Activated CD8-positive, alpha-beta memory T cell treated with anti-CD3 and anti-CD28 coated beads, Interleukin-2, amount 50 U/mL, for 4 hours (primary cell): ENCODE data around the gene PNCK.

Experiments used
- DNase-seq: peaks from one replicate; pipeline ENCODE4 v3.0.0-alpha.2; 2020

The PNCK gene

DNA sequence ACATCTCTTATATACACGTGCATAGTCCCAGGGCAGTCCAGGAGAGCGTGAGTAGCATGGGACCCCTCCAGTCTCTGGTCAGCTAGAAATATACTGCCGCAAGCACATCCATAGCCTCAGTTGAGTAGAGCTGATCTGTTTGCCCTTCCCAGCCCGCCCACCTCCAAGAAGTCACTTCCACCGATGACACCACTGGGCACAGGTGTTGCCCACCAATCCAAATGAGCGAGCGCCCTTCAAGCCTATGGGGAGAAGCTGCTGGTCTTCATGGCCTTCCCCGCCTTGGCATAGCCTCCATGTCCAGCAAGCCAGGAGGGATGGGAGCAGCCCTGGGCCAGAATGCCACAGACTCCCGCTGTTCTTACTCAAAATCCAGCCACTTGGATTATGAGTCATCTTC is 16.5 kb downstream of the PNCK start:
- DNase-seq = no peak

DNA sequence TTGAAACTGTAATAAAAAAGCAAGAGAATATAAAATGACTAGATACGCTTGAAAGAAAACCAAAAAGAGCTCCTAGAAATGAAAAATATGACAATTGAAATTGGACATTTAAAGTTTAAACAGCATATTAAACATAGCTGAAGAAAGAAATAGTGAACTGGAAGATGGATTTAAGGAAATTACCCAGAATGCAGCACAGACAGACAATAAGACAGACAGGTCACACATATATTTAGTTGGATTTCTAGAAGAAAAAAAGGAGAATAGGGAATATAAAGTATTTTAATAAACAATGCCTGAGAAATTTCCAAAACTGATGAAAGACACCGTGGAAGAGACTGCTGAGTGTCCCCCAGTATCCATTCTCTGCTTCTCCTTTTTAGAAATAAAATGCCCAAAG is 20.1 kb downstream of the PNCK start:
- no peak for DNase-seq

DNA sequence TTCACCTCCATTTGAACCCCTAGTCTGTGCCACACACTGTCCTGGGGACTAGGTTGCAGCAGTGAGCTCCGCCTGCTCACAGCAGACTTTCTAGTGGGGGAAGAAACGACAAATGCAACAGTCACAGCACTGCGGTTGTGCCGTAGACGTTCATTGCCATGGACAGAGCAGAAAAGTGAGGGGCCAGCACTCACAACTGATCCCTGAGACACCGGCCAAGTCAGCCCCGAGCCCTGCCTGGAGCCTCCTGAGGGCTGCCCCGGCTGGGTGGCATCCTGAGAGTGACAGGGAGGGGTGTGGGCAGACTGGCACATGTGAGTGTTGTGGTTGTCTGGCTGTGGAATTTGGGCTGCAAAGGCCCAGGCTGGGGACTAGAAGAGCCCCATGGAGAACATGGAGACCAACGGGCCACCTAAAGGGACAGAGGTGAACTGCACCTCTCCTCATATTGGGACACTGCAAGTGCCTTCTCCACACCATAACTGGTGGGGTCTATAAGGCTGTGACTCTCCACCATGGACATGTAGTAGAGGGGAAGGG is 22.0 kb downstream of the PNCK start:
- DNase-seq = peak; percentile 13

DNA sequence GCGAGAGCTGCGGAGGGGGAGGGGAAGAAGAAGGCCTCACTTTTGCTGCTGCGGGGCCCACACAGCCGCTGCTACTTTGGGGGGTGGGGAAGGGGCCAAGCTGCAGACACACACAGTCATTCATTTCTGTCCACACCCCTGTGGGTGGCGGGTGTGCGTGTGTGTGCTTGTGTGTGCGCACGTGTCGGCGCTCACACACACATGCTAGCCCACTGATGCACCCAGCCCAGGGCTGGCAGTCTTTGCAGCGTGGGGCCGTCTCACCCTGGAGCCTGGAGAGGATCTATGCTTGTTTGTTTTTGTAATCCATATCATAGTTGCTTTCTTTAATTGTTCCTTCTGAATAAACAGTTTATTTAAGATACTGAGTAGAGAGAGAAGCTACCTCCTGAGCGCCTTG is 22.7 kb downstream of the PNCK start:
- DNase-seq = no peak

DNA sequence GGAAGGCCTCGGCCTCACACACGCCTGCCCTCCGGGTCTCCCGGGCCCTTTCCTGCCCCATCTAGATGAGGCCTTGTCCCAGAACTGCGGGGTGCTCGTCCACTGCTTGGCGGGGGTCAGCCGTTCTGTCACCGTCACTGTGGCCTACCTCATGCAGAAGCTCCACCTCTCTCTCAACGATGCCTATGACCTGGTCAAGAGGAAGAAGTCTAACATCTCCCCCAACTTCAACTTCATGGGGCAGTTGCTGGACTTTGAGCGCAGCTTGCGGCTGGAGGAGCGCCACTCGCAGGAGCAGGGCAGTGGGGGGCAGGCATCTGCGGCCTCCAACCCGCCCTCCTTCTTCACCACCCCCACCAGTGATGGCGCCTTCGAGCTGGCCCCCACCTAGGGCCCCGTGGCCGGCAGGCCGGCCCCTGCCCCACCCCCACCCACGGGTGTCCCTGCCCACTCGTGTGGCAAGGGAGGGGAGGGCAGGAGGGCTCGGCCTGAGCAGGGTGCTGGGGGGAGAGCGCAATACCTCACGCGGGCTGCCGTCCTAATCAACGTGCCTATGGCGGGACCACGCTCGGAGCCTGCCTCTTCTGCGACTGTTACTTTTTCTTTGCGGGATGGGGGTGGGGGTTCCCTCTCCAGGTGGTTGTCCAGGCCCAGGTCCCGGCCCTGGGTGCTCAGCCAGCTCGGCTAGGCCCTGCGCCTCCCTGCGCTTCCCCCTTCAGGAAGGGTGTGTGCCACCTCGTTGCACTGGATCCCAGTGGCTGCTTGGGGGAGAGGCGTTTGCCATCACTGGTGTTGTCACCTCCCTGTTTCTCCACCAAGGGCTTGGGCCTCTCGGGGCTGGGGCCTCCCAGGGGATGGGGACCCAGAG is 23.5 kb downstream of the PNCK start:
- no peak for DNase-seq

DNA sequence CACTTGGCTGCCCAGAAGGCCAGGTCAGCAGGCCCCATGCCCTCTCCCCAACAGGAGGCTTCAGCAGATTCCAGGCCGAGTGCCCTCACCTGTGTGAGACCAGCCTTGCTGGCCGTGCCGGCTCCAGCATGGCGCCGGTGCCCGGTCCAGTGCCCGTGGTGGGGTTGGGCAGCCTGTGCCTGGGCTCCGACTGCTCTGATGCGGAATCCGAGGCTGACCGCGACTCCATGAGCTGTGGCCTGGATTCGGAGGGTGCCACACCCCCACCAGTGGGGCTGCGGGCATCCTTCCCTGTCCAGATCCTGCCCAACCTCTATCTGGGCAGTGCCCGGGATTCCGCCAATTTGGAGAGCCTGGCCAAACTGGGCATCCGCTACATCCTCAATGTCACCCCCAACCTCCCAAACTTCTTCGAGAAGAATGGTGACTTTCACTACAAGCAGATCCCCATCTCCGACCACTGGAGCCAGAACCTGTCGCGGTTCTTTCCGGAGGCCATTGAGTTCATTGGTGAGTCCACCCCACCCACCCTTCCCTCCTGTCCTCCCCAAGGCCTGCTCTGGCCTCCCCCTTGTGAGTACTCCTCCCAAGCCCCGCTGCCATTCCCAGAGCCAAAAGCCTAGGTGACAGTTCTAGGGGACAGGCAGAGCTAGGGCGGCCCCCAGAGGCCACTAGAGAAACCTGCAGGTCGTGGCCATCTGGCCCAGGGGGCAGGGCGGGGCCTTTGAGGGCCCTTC is 24.3 kb downstream of the PNCK start:
- peak; percentile 27 for DNase-seq

DNA sequence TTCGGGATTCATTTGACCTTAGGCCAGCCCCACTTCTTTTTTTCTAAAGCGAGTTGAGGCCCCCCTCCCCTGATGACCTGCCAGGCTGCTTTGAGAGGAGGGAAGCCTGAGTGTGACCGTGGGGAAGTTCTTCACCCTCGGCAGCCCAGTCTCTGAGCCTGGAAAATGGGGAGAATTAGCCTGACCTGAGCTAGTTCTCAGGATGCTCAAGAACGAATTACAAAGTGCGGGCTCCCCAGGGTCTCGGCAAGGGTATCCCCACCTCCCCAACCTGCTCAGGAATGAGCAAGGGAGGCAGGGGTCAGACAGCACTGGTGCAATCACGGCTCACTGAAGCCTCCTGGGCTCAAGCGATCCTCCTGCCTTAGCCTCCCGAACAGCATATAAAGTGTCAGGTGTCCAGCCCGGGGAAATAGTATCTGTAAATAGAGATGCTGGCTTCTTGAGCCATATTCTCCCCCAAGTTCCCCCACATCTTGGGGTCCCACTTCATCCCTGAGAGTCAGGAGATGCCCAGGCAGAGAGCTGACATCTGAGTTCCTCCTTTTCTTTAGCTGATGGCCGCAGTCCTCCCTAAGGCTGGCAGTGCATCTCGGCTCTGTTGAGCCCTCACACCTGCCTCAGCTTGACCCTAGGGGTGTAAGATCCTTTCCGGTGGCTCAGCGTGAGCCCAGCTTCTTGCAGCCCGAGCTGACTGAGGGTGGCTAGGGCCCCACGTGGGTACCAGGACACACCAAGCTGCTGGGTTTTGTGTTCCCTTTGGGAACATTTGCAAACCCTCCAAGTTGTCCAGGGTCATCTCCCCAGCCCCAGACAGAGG is 25.0 kb downstream of the PNCK start:
- no peak for DNase-seq

DNA sequence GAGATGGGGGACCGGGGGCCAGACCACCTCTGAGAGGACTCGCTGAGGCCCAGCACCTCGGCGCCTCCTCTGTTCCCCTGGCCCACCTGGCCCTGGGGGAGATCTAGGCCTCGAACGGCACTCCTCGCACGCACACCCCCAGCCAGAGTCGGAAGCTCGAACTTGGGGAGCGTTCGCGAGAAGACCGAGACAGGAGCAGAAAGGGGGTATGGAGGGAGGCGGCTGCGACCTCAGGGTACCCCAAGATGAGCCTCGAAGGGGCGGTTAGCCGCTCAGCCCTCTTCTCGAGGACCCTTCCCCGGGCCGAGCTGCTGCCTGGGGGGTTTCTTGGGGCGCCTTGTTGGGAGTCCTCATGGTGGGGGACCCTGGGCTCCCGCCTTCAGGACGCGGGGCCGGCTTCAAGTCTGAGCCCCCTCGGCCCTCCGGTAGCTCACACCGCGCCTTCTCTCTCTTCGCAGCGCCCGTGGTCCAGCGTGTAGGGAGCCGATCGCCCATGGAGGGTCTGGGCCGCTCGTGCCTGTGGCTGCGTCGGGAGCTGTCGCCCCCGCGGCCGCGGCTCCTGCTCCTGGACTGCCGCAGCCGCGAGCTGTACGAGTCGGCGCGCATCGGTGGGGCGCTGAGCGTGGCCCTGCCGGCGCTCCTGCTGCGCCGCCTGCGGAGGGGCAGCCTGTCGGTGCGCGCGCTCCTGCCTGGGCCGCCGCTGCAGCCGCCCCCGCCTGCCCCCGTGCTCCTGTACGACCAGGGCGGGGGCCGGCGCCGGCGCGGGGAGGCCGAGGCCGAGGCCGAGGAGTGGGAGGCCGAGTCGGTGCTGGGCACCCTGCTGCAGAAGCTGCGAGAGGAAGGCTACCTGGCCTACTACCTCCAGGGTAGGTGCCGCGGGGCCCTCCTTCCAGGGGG is 25.9 kb downstream of the PNCK start:
- peak; percentile 14 for DNase-seq

DNA sequence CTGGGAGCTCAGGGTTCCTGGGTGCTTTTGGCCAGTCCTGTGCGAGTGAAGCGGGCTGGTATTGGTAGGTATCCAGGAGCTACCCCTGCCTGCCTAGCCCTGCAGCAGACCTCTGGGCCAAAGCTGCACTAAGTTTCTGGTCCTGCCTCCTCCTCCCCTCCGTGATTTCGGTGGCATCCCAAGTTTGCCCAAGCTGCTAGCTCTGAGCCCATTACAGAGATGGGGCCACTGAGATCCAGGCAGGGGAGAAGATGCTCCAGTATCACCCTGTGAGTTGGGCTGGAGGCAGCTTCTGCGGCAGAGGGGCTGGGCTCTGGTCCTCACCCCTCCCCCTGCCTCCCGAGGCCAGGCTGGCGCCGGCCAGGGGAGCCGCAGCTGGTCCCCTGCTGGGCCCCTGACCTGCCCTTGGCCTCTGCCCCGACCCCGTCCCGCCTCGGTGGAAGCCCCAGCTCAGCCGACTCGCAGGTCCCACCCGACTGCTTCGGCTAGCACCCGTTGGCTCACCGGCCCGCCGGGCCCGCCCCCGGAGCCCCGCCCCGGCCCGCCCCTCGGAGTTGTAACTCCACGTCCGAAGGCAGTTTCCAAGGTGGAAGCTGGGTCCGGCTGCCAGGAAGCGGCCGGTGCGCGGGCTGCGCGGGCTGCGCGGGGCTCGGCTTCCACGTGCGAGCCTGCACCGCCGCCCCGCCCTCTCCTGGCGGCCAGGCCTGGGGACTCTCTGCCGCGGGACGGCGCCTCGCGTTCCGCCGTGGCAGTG is 26.8 kb downstream of the PNCK start, which contains the start of gene DUSP9:
Gene DUSP9 (plus strand): TSS at position 584 of the 754 bp plus-strand sequence. CDS start 751 bp downstream, outside the sequence.
- DNase-seq = no peak

DNA sequence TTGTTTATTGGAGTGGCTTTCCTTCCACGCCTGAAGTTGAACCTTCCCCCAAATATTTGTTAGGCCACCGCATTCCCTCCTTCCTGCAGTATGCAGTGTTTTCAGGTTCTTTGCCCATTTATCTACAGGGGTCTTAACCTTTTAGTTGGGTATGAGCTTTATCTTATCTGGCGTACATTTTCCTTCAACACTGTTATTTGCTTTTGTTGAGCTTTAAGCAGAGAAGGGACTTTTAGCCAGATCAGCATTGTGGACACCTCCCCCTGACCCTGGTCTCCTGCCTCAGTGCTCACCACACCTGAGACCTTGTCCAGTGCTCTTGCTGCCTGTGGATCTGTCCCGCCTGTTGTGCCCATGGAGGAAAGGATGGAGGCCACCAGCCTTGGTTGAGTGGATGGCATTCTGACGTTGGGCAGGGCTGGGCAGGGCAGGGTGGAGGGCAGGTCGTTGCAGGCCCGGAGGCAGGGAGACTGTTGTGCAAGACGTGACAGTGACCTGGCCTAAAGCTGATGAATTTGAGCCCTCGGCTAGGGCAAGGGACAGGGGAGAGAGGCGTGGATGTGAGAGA is 27.6 kb downstream of the PNCK start:
- DNase-seq = no peak

DNA sequence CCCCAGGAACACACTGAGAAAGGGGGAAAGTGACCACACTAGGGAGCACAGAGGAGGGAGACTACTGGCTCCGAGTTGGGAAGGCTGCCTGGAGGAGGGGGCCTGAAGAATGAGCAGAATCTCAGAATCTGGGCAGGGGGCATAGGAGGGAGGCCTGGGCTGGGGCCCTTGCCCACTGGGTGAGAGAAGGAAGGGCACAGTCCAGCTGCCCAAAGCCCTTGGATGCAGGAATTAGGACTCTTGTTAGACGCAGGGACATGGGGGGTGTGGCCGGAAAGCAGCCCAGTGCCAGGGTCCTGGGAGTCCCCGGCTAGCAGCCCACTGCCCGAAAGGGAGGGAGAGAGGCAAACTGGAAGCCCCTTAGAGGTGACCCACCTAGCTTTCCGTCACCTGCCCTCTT is 28.5 kb downstream of the PNCK start:
- no peak for DNase-seq

DNA sequence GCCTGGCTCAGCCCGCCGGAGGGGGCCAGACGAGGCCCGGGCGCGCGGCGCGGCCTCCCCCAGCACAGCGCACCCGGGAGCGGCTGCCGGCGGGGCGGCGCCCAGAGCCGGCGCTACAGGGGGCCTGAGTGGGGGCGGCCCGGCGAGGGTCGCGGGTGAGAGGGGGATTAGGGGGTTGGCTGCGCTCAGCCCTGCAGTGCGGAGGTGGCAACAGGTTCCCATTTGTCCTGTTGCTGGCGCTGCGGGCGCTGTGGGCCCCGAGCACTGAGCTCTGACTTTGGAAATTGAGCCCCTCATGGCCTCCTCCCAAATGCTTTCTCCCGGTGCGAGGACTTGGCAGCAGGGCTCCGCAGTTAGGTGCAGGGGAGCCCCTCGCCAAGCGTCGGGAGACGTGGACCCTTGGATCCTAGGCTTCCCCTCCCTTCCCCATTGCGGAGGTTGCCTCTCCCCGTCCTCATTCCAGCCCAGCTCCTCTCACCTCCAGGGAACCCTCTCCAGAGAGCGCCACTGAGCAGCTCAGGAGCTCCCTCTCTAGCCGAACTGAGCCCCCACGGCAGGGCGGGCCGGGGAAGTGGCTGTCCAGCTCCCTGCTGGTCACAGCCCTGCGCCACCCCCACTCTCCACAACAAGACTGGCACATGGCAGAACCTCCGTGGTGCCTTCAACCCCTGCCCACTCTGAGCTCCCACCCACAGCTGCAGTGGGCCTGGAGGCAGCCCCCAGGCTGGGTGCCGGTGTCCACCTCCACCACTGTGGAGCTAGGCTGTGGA is 29.1 kb downstream of the PNCK start:
- no peak for DNase-seq

DNA sequence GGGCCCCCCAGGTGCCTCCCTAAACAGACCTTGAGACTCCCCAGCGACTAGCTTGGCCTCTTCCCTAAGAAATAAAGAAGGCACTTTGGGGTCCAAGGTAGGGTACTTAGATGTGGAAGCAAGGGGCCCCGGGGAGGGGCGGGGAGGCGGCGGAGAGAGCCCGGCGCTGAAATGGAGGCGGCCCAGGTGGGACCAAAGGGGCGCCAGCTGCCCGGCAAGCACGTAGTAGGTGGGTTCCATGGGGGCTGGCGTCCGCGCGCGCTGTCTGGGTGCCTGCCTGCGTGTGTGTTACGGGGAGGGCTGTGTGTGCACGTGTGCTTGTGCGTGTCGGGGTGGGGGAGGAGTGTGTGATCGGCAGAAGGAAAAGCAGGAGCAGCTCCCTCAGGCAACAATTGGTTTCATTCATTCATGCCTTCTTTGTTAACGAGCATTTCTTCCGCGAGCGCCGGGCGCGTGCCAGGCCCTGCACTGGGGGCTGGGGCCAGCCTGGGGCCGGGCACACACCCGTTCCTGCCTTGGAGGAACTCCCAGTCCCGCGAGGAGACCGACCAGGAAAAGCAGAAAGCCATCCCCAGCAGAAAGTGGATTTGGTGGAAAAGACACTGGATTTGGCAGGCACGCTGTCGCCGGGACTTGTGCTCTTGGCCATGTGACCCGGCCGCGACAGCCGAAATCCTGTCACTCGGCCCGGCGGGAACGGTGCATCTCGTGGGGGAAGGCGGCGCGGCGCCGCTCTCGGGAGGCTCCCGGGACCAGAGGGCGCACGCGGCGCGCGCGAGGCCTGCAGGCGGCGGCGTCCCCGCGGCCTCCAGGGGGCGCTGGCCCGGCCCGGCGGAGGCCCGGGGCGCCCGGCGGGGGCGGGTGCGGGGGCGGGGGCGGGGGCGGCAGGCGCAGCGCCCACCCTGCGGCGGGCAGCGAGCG is 29.9 kb downstream of the PNCK start:
- DNase-seq = no peak

DNA sequence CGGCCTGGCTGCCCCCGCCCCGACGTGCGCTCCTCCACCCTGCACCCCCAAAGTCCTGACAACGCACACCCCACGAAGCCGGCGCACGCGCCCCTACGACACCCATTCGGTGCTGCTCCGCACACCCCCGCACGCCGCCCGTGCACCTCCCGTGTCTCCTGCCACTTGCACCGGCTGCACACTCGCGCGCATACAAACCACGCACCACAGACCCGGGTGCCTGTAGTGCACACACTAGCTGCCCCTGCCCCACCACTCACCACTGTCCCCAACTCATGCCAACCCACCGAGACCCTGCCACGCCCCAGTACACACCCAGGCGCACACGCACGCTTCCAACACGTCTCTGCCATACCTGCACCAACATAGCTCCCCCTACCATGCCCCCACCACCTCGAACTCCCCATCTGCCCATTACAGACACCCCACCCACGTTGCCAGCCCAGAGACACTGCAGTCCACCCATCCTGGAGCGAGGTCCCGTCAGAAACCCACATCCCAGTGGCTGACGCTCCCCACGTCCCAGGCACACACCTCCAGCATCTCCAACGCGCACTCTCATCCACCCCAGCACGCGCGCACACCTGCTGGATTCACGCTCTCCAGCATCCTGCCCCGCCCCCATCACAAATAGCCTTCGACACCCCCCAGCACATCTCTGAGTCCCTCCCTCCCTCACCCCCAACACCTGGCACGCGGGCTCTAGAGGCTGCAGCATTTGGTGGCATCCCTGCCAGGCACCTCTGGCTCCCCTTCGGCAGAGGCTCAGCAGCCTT is 30.8 kb downstream of the PNCK start:
- no peak for DNase-seq

DNA sequence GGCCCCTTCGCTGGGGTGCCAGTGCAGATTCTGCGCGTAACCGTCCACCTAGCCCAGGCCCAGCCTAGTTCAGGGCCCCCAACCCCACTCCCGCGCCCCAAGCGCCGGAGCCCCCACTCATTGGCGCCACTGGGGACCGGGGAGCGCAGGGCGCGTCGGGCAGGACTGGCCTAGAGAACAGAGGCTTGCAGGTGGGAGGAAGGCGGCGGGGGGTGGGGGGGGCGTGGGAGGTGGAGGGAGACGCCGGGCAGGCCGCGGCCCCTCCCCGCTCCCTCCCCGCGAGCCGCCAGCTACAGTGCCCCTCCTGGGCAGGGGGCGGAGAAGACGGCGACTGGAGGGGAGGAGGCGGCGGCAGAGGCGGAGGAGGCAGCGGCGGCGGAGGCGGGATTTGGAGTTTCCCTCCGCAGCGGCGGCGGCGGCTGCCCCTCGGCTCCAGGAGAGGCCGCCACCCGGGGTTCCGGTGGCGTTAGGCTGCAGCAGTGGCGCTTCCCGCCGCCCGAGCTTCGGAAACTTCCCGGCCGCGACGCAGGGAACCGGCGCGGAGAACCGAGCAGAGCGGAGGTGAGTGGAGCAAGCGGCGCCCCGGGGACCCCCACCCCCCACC is 31.5 kb downstream of the PNCK start:
- DNase-seq = no peak

DNA sequence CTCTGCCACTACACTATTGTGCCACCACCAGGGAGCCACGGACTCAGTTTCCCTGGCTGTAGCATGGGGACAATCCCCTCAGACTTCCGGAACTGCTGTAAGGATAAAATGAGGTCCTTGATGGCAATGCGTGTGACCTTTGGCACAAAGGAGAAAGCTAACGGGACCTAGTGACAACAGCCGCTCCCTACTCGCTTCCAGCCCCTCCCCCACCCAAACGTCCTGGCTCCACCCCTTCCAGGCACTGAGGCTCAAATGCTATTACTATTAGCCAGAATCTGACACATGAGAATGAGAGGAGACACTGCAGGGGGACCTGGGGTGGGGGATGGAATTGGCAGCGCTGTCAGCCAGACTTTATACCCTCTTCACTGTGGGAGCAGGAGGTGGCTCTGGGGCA is 32.0 kb downstream of the PNCK start:
- no peak for DNase-seq

DNA sequence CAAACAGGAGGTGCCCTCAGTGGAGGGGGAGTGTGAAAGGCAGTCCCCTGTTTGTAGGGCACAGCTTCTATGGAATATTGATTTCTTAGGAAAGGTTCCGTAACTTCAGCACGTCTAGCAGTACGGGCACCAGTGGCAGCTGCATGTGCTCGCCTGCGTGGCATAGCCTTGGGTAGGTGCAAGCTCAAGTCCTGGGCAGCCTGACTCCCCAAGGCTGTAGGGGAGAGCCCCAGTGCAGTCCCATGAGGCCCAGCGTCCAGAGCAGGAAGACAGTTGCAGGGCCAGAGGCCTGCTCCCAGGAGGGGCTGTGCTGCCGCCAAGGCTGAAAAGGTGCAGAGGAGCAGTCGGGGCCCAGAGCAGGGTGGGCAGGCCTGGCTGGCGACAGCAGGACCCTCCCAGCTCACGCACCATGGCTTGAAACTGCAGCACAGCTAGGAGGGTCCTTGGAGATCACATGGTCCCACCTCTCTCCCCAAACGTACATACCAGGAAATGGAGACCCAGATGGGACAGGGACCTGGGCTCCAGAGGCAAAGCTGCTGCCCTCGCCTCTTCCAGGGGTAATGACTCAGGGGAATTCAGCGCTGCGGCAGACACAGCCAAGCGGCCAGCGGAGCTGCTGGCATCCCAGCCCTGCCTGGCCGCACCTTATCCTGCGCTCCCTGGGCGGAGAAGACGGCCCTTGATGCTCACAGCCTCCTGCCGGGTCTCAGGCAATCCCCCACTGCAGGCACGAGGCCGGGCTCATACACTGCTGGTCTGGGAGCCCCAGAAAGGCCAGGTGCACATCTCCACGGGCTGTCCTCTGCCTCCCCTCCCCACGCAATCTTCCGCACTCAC is 32.7 kb downstream of the PNCK start:
- DNase-seq = no peak
